GM23248 (cell line): ENCODE measurements around the gene PRRT4. TPM values are rescaled to one million over a fixed set of nuclear protein-coding genes. Genes with fewer than 3 reads are reported as not detected.

Experiments
- DNase-seq: peaks from one replicate; pipeline ENCODE4 v3.0.0-alpha.2; 2015
- H2AFZ ChIP-seq: fragments of 200-600 bp; sonication (generic); 2 replicates; pipeline ENCODE4 v1.6.1; 2016; ENCODE audit warnings: antibody characterized with exemption
- H3F3A ChIP-seq: fragments of 200-600 bp; sonication (generic); 2 replicates; pipeline ENCODE4 v1.6.1; 2016; ENCODE audit warnings: mild to moderate bottlenecking, antibody characterized with exemption, mixed run types; ENCODE audit not compliant: insufficient read depth
- H3K27ac ChIP-seq: fragments of 200-600 bp; sonication (generic); 2 replicates; pipeline ENCODE4 v1.5.1; 2016; ENCODE audit warnings: mild to moderate bottlenecking
- H3K27me3 ChIP-seq: fragments of 200-600 bp; sonication (generic); replicated peaks from 2 replicates; pipeline ENCODE4 v1.6.1; 2016; ENCODE audit warnings: mild to moderate bottlenecking; ENCODE audit not compliant: insufficient read depth
- H3K36me3 ChIP-seq: fragments of 200-600 bp; sonication (generic); 2 replicates; pipeline ENCODE4 v1.6.1; 2016; ENCODE audit warnings: low read depth, mild to moderate bottlenecking
- H3K4me1 ChIP-seq: fragments of 200-600 bp; sonication (generic); 2 replicates; pipeline ENCODE4 v1.6.1; 2016; ENCODE audit warnings: mild to moderate bottlenecking; ENCODE audit not compliant: insufficient read depth
- H3K4me2 ChIP-seq: fragments of 200-600 bp; sonication (generic); one replicate; pipeline ENCODE4 v1.6.1; 2016; ENCODE audit warnings: mild to moderate bottlenecking; ENCODE audit not compliant: unreplicated experiment
- H3K4me3 ChIP-seq: fragments of 200-600 bp; sonication (generic); 2 replicates; pipeline ENCODE4 v1.5.1; 2016; ENCODE audit warnings: mild to moderate bottlenecking
- H3K79me2 ChIP-seq: fragments of 200-600 bp; sonication (generic); 2 replicates; pipeline ENCODE4 v1.6.1; 2016; ENCODE audit warnings: mild to moderate bottlenecking; ENCODE audit not compliant: insufficient read depth
- H3K9ac ChIP-seq: fragments of 200-600 bp; sonication (generic); 2 replicates; pipeline ENCODE4 v1.6.1; 2016; ENCODE audit warnings: mild to moderate bottlenecking
- H3K9me2 ChIP-seq: fragments of 200-600 bp; sonication (generic); 2 replicates; pipeline ENCODE4 v1.6.1; 2016; ENCODE audit warnings: mixed run types, mild to moderate bottlenecking, moderate library complexity; ENCODE audit not compliant: insufficient read depth
- H3K9me3 ChIP-seq: fragments of 200-600 bp; sonication (generic); one replicate; pipeline ENCODE4 v1.6.1; 2017; ENCODE audit warnings: low read depth
- H4K20me1 ChIP-seq: fragments of 200-600 bp; sonication (generic); 2 replicates; pipeline ENCODE4 v1.6.0; 2016; ENCODE audit not compliant: insufficient read depth
- EZH2 ChIP-seq: fragments of 200-600 bp; sonication (generic); IDR thresholded peaks from 2 replicates; pipeline ENCODE4 v1.6.1; 2018; ENCODE audit warnings: antibody characterized with exemption, mild to moderate bottlenecking; ENCODE audit not compliant: insufficient read depth, poor library complexity, severe bottlenecking
- EZH2phosphoT487 ChIP-seq: fragments of 200-600 bp; sonication (generic); IDR thresholded peaks from 2 replicates; pipeline ENCODE4 v1.6.1; 2018; ENCODE audit warnings: antibody characterized with exemption, moderate library complexity, mild to moderate bottlenecking, low read depth; ENCODE audit not compliant: insufficient read depth
- WGBS, 2 experiments: methylation state at CpG; one replicate each; pipeline ENCODE4 v1.1.6; 2015 to 2017; ENCODE audit warnings: low lambda C conversion rate in 2 of 2, low coverage in 1 of 2; ENCODE audit errors: missing lambda C conversion rate in 2 of 2; 5-methylcytosine and 5-hydroxymethylcytosine counted together
- in situ Hi-C: fragments of 300-500 bp; cut with MboI; formaldehyde crosslinking; loops from 2 replicates; pipeline ENCODE4 v1.15.0; 2020
- polyA plus RNA-seq: library from polyadenylated mRNA; unstranded; fragments of >200 nt; fragmentation: Nextera tagmentation; extraction: Ambion mirVana; gene quantifications from 2 replicates; pipeline ENCODE4 v1.2.1, GENCODE V29; 2016
- small RNA-seq: library from RNA; depleted of rRNA; stranded (forward); fragments of <200 nt; gene quantifications from one replicate; pipeline ENCODE3, GENCODE V24; 2014; ENCODE audit warnings: low read depth, low replicate concordance
- total RNA-seq: library from RNA; depleted of rRNA; stranded (reverse); fragments of >200 nt; shearing (Covaris generic); gene quantifications from 2 replicates; pipeline ENCODE4 v1.2.3, GENCODE V29; 2014; rRNA removed

Gene PRRT4
- total and polyA plus RNA-seq, 2 experiments from 2014 or later: not detected

DNA sequence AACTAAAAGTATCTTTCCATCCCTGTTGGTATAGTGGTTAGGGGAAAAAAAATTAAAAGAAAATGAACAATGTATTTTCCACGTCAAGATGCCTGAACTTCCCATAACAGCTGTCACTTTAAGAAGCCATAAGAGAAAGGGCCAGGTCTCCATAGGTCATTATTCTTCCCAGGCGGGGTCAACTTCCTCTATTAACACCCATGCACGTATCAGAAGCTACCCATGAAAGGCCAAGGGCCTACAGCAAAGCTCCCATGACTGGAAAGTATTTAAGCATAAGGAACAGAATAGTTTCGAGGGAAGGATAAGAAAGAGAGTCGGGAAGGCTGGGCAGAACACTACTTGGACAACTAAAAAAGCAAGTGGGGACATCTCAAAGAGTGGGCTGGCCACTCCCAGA is 57.8 kb downstream of the PRRT4 start:
- in situ Hi-C loops: no loop called here
- Histone ChIP-seq H3K27me3 (no peaks in the 10 kb centered on the region), H3F3A (no peaks in the 10 kb centered on the region), H3K9me3 (no peaks in the 10 kb centered on the region), H3K9me2 (no peaks in the 10 kb centered on the region), H4K20me1 (no peaks in the 10 kb centered on the region), H3K4me2 (no peak overlapping the region), H3K4me3 (no peak overlapping the region), H3K4me1 (no peaks in the 10 kb centered on the region), H3K36me3 (0 out of 2 replicates have a peak, but pooled peaks cover 6% of the 10 kb centered on the region), H3K27ac (no peak overlapping the region), H3K9ac (no peak overlapping the region), H2AFZ (no peak overlapping the region), H3K79me2 (no peaks in the 10 kb centered on the region)
- TF ChIP-seq EZH2 (no peak), EZH2phosphoT487 (no peak)
- no peak for DNase-seq
- 81 to 82% methylated on average over 5 of the region's 5 CpGs for WGBS, 2 experiments

DNA sequence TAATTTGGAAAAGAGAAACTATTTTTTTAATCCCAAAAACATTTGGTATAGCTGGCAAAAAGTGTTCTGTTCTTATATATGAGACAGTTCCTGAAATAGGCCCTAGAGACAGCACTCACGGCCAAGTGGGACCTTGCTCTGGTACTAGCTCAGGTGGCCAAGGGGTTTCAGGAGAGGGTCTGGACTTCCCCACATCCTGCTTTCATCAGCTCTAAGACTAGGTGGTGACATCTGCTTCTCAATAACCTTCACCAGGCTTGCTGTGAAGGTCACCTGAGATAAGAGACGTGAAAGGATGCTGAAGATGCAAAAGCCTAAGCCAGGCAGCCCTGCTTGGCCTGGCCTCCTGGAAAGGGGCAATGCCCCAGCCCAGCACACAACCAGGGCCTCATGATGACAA is 58.4 kb downstream of the PRRT4 start:
- no peak overlapping the region for H3K9ac ChIP-seq
- no peak overlapping the region for H3K4me2 ChIP-seq
- H3K79me2 ChIP-seq: no peaks in the 10 kb centered on the region
- WGBS, 2 experiments: 89 to 96% methylated on average over 2 of the region's 2 CpGs
- H2AFZ ChIP-seq: no peak overlapping the region
- no peaks in the 10 kb centered on the region for H3K9me3 ChIP-seq
- H3K9me2 ChIP-seq: no peaks in the 10 kb centered on the region
- H4K20me1 ChIP-seq: no peaks in the 10 kb centered on the region
- DNase-seq: no peak
- H3K36me3 ChIP-seq: 0 out of 2 replicates have a peak, but pooled peaks cover 6% of the 10 kb centered on the region
- TF ChIP-seq EZH2 (no peak), EZH2phosphoT487 (no peak)
- H3K4me3 ChIP-seq: no peak overlapping the region
- no peaks in the 10 kb centered on the region for H3K4me1 ChIP-seq
- H3K27me3 ChIP-seq: no peaks in the 10 kb centered on the region
- no peaks in the 10 kb centered on the region for H3F3A ChIP-seq
- no peak overlapping the region for H3K27ac ChIP-seq
- in situ Hi-C loops: no loop called here

DNA sequence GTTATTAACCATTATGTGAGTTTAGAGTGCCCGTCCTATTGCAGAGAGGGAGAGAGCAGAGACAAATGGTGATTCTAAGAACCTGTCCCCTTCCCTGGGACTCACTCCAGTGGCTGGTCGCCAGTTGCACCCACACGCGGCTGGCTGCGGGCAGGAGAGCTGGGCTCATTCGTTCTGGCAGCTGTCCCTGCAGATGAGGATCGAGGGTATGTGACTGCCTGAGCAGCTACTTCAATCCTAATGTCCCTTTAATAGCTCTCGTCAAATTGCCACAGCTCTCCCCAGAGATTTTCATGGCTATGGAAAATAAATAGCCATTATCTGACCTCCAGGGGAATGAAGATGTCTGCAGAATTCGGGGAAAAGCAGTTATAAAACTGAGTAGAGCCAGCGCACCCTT is 59.4 kb downstream of the PRRT4 start:
- peak; percentile 39 for DNase-seq
- 48 to 49% methylated on average over 10 of the region's 10 CpGs for WGBS, 2 experiments
- no peak overlapping the region for H3K4me3 ChIP-seq
- no peaks in the 10 kb centered on the region for H3K79me2 ChIP-seq
- TF ChIP-seq EZH2phosphoT487 (no peak), EZH2 (no peak)
- 0 out of 2 replicates have a peak, but pooled peaks cover 6% of the 10 kb centered on the region for H3K36me3 ChIP-seq
- in situ Hi-C loops: no loop called here
- H3K9me3 ChIP-seq: no peaks in the 10 kb centered on the region
- H3K27me3 ChIP-seq: no peaks in the 10 kb centered on the region
- no peaks in the 10 kb centered on the region for H3K4me1 ChIP-seq
- no peak overlapping the region for H3K27ac ChIP-seq
- no peak overlapping the region for H3K9ac ChIP-seq
- H2AFZ ChIP-seq: no peak overlapping the region
- H3K4me2 ChIP-seq: no peak overlapping the region
- no peaks in the 10 kb centered on the region for H3F3A ChIP-seq
- no peaks in the 10 kb centered on the region for H4K20me1 ChIP-seq
- H3K9me2 ChIP-seq: no peaks in the 10 kb centered on the region

Small RNA genes lying within 50 kb of the gene (small RNA-seq; reads per million reads assigned to genes)
- gene RNU7-27P: not detected

Other genes with a start within 250 kb of the PRRT4 start
- 0.22 TPM in 1 of 2 replicates, not detected in the other for gene LEP, start 120.4 kb downstream of the PRRT4 start, total RNA-seq
- 0.09 and 0.11 TPM in 2 replicates for gene LEP, start 120.4 kb downstream of the PRRT4 start, polyA plus RNA-seq
- gene RBM28, start 17.8 kb downstream of the PRRT4 start, total RNA-seq: 11.3 and 18.9 TPM in 2 replicates
- gene RBM28, start 17.8 kb downstream of the PRRT4 start, polyA plus RNA-seq: 25.7 and 29.1 TPM in 2 replicates
- gene IMPDH1, start 48.3 kb upstream of the PRRT4 start, total RNA-seq: 97.3 and 104 TPM in 2 replicates
- 89.9 and 93.6 TPM in 2 replicates for gene IMPDH1, start 48.3 kb upstream of the PRRT4 start, polyA plus RNA-seq
- gene HILPDA, start 94.2 kb upstream of the PRRT4 start, total RNA-seq: 10.2 and 18.5 TPM in 2 replicates
- gene HILPDA, start 94.2 kb upstream of the PRRT4 start, polyA plus RNA-seq: 26.6 and 27.6 TPM in 2 replicates
- gene METTL2B, start 115.1 kb upstream of the PRRT4 start, total RNA-seq: 36.5 and 42.5 TPM in 2 replicates
- gene METTL2B, start 115.1 kb upstream of the PRRT4 start, polyA plus RNA-seq: 19.2 and 19.9 TPM in 2 replicates